GM21447 (cell line): Measurements from ENCODE around the gene IFI27L1.

Source experiments
- ATAC-seq: cut with Tn5 transposase; IDR thresholded peaks from one replicate; pipeline ENCODE4 v1.9.1; 2021; ENCODE audit not compliant: unreplicated experiment

Gene IFI27L1

GRCh38 chr14:94077823-94078222, 3.3 kb upstream of the IFI27L1 start:
- ATAC-seq: no peak

DNA sequence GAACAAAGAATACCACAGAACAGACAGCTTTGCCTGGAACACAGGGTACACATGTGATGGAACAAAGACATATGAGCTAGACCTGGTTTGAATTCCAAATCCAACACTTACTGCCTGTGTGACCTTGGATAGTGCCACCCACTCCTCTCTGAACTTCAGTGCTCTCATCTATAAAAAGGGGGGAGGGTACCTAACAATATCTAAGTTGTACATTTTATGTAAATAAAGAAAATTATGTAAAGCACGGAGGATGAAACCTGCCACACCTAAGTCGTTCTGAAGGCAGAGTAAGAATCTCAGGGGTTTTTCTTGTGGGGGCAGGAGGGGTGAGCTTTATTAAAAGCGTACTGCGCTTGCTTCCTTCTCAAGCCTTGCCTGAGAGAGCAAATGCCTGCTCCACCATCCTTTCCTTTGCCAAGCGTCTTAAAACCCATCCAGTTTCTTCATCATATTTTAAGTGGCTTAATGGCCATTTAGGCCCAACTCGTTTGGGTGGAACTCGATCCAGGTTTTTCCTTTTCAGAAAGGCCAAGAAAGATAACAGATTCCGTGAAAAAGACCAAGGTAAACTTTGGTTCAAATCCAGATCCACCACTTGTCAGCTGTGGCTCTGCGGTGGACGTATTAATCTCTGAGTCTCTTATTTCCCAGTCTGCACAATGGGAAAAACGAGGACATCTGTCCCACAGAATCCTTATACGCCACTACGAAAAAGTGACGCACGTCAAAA, 1.1 kb upstream of the IFI27L1 start:
- no peak for ATAC-seq

- ATAC-seq: peak; percentile 26
Measured at GRCh38 chr14:94081386-94081820, 293 bp downstream of the IFI27L1 start.

DNA sequence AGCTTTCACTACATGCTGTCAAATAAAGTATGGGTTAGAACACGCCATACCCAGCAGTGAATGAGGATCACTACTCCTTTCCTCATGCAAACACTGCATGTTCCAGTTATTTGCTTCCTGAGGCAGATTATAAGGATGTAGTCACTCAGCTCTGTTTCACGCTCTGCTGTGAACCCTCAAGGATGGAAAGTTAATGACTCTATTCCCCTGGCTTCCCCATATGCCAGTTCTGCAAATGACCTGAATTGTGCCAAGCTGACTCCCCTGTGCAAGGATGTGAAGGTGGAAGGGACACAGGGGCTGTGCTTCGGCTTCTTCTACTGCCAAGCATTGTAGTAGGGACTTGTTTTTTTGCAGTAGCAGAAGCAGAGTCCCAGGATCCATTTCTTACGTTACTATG, 6.8 kb downstream of the IFI27L1 start:
- ATAC-seq: no peak

DNA sequence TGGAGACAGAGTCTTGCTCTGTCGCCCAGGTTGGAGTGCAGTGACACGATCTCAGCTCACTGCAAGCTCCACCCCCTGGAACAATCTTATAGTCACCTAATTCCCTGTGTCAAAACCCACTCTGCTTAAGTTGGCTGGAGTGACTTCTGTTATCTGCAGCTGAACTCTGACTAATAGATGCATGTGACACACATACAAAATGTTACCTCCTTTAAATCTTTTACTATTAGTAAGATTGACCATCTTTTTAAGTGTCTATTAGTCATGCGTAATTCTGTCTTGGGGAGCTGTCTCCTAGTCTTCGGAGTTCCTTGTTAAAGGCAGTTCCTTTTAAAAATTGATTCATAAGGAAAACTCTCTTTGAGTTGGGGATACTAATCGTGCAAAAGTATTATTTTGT, 7.4 kb downstream of the IFI27L1 start:
- no peak for ATAC-seq

- ATAC-seq: no peak
Measured at GRCh38 chr14:94089479-94089878, 8.4 kb downstream of the IFI27L1 start.

- no peak for ATAC-seq
Measured at GRCh38 chr14:94093418-94093817, 12.3 kb downstream of the IFI27L1 start.

- no peak for ATAC-seq
Measured at GRCh38 chr14:94097091-94097490, 16.0 kb downstream of the IFI27L1 start.

GRCh38 chr14:94098326-94098992, 17.3 kb downstream of the IFI27L1 start:
- no peak for ATAC-seq

DNA sequence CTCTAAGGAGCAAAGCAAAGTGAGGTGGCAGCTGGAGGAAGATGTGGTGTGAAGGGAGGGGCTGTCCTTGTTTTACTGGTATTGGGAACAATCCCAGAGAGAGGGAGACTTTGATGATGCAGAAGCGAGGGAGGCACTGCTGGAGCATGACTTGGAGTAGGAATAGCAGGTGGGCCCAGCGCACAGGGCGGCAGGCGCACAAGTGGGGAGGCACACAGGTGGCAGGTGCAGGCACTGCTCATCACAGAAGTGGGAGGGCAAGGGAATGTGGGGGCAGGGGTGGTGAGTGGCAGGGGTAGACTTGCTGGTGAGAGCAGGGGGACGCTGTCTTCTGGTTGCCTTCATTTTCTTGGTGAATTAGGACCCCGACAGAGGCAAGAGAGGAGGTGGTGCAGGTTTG, 17.9 kb downstream of the IFI27L1 start:
- ATAC-seq: no peak

GRCh38 chr14:94100847-94101246, 19.7 kb downstream of the IFI27L1 start:
- ATAC-seq: no peak

DNA sequence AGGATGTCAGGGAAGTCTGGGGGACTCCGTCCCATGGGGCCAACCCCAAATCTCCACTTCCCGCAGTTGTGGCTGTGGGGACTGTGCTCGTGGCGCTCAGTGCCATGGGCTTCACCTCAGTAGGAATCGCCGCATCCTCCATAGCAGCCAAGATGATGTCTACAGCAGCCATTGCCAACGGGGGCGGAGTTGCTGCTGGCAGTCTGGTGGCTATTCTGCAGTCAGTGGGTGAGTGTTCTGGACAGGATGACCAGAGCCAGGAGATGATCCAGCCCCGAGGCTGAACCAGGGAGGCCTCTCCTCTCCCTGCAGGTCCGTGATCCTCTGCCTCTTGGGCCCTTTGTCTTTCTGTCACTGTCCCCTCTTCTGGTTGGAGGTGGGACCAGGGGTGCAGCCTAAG, 20.6 kb downstream of the IFI27L1 start:
- ATAC-seq: no peak

DNA sequence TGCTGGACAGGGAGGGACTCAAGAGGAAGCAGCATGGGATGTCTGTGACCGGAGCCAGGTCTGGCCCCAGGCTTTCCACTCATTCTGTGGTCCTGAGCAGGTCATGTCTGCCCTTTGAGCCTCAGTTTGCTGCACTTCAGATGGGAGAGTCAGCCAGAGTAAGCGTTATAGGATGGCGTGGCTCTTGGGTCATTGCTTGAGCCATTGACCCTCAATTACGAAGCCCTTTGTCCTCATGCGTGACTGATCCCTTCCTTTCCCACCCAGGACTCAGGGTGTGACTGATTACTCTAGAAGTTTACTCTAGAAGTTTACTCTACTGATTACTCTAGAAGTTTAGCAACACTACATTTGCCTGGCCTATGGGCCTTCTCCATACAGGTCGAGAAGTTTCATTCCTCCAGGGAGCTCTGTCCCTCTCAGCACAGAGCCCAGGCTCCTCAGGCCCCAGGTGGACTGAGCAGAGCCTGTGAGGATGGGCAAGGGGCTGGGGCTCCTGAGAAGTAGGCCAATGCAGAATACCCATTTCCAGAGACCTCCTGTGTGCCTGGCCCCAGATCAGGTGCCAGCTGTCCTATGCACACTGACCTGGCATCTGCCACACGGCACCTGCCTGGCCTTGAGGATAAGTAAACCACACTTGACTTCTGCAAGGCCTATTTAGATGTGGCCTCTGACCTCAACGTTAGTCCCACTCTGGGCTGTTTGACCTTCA, 21.8 kb downstream of the IFI27L1 start:
- ATAC-seq: no peak

- ATAC-seq: no peak
Measured at GRCh38 chr14:94103554-94104150, 22.5 kb downstream of the IFI27L1 start.

GRCh38 chr14:94104731-94105130, 23.6 kb downstream of the IFI27L1 start:
- ATAC-seq: no peak

- no peak for ATAC-seq
Measured at GRCh38 chr14:94109915-94110250, 28.8 kb downstream of the IFI27L1 start.

DNA sequence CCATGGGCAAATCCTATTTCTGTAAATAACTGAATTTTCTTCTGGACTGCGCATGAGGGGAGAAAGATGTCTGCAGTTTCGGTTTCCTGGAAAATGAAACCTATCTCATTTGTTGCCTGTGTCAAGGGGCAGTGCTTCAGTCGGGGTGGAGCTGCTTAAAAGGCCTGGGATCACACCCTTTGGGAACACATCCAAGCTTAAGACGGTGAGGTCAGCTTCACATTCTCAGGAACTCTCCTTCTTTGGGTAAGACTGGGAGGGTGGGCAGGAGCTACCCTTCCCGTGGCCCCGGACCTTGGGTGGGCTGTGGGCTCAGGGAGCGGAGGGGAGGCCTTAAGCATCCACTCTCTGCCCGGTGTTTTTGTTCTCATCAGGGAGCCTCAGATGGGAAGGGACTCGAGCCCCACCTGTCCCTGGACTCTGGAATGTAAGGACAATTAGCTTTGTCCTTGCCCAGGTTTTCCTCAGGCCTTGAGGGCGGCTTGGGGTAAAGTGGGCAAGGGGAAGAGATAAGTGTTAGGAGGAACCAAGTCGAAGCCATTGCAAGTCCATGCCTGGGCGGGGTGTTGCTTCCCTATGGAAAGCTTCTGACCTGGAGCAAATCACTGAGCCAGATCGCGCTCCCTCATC, 29.6 kb downstream of the IFI27L1 start, which contains the start of gene IFI27:
Gene IFI27, plus strand, starts transcription at position 185 of the 630 bp plus-strand sequence.
- no peak for ATAC-seq

DNA sequence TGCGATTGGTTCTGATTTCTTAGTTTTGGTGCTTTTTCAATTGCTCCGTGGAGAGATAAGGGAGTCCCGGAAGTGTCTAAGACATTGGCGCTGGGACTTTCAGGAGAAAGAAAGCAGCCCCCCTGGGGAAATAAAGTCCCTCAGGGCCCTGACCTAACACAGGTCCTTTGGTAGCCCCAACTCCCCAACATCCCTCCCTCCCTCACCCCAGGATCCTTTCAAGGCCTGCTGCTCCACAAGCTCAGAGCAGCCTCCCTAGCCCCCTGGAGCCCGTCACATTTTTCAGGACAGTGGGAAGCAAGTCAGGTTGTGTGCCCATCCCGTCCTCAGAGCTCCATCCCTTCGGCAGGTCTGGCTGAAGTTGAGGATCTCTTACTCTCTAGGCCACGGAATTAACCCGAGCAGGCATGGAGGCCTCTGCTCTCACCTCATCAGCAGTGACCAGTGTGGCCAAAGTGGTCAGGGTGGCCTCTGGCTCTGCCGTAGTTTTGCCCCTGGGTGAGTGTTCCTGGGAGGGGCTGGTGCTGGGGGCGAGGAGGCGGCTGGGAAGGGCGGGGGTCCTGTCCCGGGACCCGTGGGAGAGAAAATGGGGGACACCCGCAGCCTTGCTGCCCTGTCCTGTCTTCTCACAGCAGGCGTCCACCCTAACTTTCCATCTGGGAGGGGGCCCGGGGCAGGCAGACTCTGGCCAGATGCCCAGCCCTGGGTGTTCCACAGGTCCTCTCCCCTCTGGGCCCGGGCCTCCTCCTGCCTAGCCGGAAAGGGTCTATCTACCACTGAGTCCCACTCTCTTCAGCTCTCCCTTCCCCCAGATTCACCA, 30.4 kb downstream of the IFI27L1 start:
- ATAC-seq: no peak

- ATAC-seq: no peak
Measured at GRCh38 chr14:94112513-94113063, 31.5 kb downstream of the IFI27L1 start.

GRCh38 chr14:94113073-94113472, 32.0 kb downstream of the IFI27L1 start:
- ATAC-seq: no peak
